Jurkat, Clone E6-1 (cell line): Measurements from ENCODE around the gene MFN2.

Source experiments
- DNase-seq: peaks from one replicate; pipeline ENCODE4 v3.0.0-alpha.2; 2011; ENCODE audit warnings: low read depth, low spot score
- H3K4me3 ChIP-seq: 2 replicates; pipeline ENCODE4 v1.5.1; 2011; ENCODE audit warnings: mild to moderate bottlenecking, low read length, control low read depth, moderate library complexity

The MFN2 gene

GRCh38 chr1:12059226-12059625 is 79.0 kb downstream of the MFN2 start:
- DNase-seq, result no peak
- no peak overlapping the region for H3K4me3 ChIP-seq

- no peak overlapping the region for H3K4me3 ChIP-seq
- no peak for DNase-seq
Measured at GRCh38 chr1:12059722-12060464, 79.6 kb downstream of the MFN2 start.

- DNase-seq, result no peak
- no peak overlapping the region for H3K4me3 ChIP-seq
Measured at GRCh38 chr1:12060500-12060899, 80.3 kb downstream of the MFN2 start.
